Ovary (tissue), 3 donors: ENCODE results near the gene ATL3.

Experiments
- EP300 ChIP-seq: sonication (generic); formaldehyde crosslinking; IDR thresholded peaks from one replicate; pipeline ENCODE4 v1.6.1; 2017; ENCODE audit warnings: antibody characterized with exemption
- POLR2A ChIP-seq: fragments of 450-650 bp; IDR thresholded peaks from one replicate; pipeline ENCODE4 v1.6.1; 2017; ENCODE audit warnings: antibody characterized with exemption, mild to moderate bottlenecking, moderate library complexity
- TF ChIP-seq, protein P1 (sequence below), 3 donors: fragments of 450-650 bp in 2 of 3; fragments of 200-600 bp in 1 of 3; IDR thresholded peaks; one replicate each; pipeline versions ENCODE4 v1.5.1 to v1.8.0; 2016 to 2022; ENCODE audit warnings: antibody characterized with exemption in 3 of 3, mild to moderate bottlenecking in 1 of 3
- donor health status: DM: no; HTN: no; CAD: no.

- TF ChIP-seq, protein P1, sequence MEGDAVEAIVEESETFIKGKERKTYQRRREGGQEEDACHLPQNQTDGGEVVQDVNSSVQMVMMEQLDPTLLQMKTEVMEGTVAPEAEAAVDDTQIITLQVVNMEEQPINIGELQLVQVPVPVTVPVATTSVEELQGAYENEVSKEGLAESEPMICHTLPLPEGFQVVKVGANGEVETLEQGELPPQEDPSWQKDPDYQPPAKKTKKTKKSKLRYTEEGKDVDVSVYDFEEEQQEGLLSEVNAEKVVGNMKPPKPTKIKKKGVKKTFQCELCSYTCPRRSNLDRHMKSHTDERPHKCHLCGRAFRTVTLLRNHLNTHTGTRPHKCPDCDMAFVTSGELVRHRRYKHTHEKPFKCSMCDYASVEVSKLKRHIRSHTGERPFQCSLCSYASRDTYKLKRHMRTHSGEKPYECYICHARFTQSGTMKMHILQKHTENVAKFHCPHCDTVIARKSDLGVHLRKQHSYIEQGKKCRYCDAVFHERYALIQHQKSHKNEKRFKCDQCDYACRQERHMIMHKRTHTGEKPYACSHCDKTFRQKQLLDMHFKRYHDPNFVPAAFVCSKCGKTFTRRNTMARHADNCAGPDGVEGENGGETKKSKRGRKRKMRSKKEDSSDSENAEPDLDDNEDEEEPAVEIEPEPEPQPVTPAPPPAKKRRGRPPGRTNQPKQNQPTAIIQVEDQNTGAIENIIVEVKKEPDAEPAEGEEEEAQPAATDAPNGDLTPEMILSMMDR (IDR thresholded peaks at IDR 0.05), result no peak
- TF ChIP-seq POLR2A (no peak), EP300 (no peak)
These were observed 48.8 kb upstream of the ATL3 start for GRCh38 chr11:63719987-63720386.
